LNCaP clone FGC (cell line): ENCODE measurements around the gene IFT81.

Experiments used
- DNase-seq: peaks from one replicate; pipeline ENCODE4 v3.0.0-alpha.2; 2011; ENCODE audit warnings: low read depth
- H3K4me3 ChIP-seq: 2 replicates; pipeline ENCODE4 v1.5.1; 2011; ENCODE audit warnings: mild to moderate bottlenecking, low read depth, low read length, control low read depth
- CTCF ChIP-seq: IDR thresholded peaks from 2 replicates; pipeline ENCODE4 v1.5.1; 2012; ENCODE audit warnings: mild to moderate bottlenecking; ENCODE audit not compliant: control insufficient read depth, insufficient read depth; ENCODE audit errors: extremely low read depth

Gene IFT81

GRCh38 chr12:110117956-110118685 is 6.0 kb upstream of the IFT81 start:
- H3K4me3 ChIP-seq, result no peak overlapping the region
- DNase-seq, result peak; percentile 74
- TF ChIP-seq CTCF, result no peak

- no peak for DNase-seq
- TF ChIP-seq CTCF, result no peak
- no peak overlapping the region for H3K4me3 ChIP-seq
Measured at GRCh38 chr12:110122929-110123328, 1.2 kb upstream of the IFT81 start.

GRCh38 chr12:110123919-110124268 is 263 bp upstream of the IFT81 start:
- TF ChIP-seq CTCF, result no peak
- no peak for DNase-seq

DNA sequence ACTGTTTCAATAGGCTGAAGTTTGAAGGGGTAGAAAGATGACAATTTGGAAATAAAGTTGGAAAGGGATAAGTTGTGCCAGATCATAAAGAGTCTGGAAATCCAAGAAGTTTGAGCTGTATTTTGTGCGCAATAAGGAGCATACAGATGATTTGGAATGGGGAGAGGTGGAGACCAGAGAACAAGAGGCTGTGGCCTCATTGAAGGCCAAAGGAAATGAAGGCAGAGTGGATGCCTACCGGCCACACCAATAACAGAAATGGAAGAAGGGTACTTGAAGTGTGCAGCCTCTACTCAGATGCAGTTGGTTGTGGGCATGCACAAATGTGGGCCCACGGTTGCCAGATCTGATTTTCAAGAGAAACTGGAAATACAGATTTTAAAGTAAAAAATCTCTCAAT is 2.4 kb downstream of the IFT81 start:
- H3K4me3 ChIP-seq, result no peak overlapping the region
- no peak for DNase-seq
- no peak for TF ChIP-seq CTCF

More at GRCh38 chr12:110123919-110124268, 263 bp upstream of the IFT81 start:
- peak overlapping the region; percentile 89; the same call in 1 of the 2 replicates for H3K4me3 ChIP-seq

GRCh38 chr12:110134691-110135411 is 10.7 kb downstream of the IFT81 start:
- no peak for TF ChIP-seq CTCF
- no peak for DNase-seq
- no peak overlapping the region for H3K4me3 ChIP-seq

DNA sequence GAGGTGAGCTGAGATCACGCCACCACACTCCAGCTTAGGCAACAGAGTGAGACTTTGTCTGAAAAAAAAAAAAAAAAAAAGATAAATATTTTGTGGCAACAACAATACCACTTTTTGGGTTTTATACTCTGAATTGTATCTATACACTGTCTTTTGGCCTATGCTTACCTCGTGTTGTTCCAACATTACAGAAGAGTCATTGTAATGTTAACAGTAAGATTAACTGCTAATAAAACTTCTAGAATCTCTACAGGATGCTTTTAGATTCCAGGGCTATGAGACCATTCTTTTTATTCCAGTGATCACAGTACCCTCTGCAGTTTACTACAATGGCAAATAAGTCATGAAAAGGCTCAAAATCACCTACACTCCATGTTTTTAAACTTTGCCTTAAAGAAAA is 11.6 kb downstream of the IFT81 start:
- DNase-seq, result no peak

More for the DNA sequence above, 11.6 kb downstream of the IFT81 start:
- H3K4me3 ChIP-seq, result no peak overlapping the region
- TF ChIP-seq CTCF, result no peak
